ENCODE results near the gene CIT. TPM values are rescaled to one million over a fixed set of nuclear protein-coding genes. Genes with fewer than 3 reads are reported as not detected.

The CIT gene
- total RNA-seq, 1 donor from 2014 or later: 29.3 TPM

DNA sequence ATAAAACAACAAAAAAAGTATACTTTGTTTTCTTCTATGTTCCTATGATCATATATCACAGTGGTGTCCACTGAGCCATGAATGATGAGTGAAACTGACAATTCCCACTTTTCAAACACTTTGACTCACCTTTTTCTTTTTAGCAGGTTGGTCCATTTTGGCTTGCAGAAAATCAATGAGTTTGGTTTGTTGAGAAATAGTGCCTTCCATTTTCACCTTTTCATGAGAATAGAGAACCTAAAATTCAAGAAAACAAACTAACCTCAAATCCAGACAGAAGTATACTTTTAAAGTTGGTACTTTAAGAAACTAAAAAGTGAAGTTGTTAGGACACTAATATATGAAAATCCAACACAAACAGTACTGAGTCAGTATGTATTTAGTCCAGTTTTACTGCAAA lies 156.8 kb downstream of the CIT start:
- H3K4me1 Mint-ChIP-seq: no peaks in the 10 kb centered on the region

DNA sequence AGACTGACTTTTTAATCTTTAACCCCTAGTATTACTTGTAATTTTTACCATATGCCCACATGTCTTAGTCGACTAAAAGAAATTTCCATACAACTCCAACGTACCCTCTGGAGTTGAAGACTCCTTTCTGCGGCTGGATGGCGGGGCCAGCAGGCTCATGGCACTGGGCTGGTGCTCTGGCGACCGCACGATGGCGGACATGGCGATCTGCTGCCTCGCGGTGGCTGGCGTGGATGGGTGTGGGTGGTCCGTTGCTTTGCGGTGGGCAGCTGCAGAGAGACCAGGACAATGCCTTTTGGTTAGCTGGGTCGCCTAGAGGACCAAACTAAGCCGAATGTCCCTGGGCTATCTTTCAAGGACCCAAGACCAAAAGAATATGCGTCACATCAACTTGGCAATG lies 159.0 kb downstream of the CIT start:
- Mint-ChIP-seq H3K4me3 (no peak overlapping the region), H3K27me3 (ENCODE audit: low read depth) (no peaks in the 10 kb centered on the region), H3K9me3 (peaks cover 9% of the 10 kb centered on the region), H3K4me1 (no peaks in the 10 kb centered on the region), H3K27ac (no peak overlapping the region), H3K36me3 (peaks cover 27% of the 10 kb centered on the region)
- TF ChIP-seq, protein P1, sequence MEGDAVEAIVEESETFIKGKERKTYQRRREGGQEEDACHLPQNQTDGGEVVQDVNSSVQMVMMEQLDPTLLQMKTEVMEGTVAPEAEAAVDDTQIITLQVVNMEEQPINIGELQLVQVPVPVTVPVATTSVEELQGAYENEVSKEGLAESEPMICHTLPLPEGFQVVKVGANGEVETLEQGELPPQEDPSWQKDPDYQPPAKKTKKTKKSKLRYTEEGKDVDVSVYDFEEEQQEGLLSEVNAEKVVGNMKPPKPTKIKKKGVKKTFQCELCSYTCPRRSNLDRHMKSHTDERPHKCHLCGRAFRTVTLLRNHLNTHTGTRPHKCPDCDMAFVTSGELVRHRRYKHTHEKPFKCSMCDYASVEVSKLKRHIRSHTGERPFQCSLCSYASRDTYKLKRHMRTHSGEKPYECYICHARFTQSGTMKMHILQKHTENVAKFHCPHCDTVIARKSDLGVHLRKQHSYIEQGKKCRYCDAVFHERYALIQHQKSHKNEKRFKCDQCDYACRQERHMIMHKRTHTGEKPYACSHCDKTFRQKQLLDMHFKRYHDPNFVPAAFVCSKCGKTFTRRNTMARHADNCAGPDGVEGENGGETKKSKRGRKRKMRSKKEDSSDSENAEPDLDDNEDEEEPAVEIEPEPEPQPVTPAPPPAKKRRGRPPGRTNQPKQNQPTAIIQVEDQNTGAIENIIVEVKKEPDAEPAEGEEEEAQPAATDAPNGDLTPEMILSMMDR (IDR thresholded peaks at IDR 0.05; ENCODE audit: unreplicated experiment): no peak
- no peak for DNase-seq (ENCODE audit: low spot score in 2 of 2, unreplicated experiment in 2 of 2)

More for the DNA sequence above, 156.8 kb downstream of the CIT start:
- DNase-seq (ENCODE audit: low spot score in 2 of 2, unreplicated experiment in 2 of 2): no peak
- TF ChIP-seq, protein P1 (IDR thresholded peaks at IDR 0.05; ENCODE audit: unreplicated experiment): no peak
- H3K4me3 Mint-ChIP-seq: no peak overlapping the region
- H3K27ac Mint-ChIP-seq: no peak overlapping the region
- H3K36me3 Mint-ChIP-seq: peaks cover 15% of the 10 kb centered on the region
- peaks cover 2% of the 10 kb centered on the region for H3K9me3 Mint-ChIP-seq
- no peaks in the 10 kb centered on the region for H3K27me3 Mint-ChIP-seq (ENCODE audit: low read depth)

DNA sequence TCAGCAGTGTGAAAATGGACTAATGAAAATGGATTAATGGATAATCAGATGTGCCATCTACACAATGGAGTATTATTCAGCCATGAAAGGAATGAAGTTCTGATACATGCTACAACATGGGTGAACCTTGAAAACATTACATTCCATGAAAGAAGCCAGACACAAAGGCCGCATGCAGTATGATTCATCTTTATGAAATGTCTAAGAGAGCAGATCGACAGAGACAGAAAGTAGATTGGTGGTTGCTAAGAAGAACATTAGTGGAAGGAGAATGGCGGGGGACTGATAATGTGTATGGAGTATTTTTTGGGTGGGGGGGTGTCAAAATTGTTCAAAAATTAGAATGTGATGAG lies 161.9 kb downstream of the CIT start:
- no peaks in the 10 kb centered on the region for H3K27me3 Mint-ChIP-seq (ENCODE audit: low read depth)
- no peak for DNase-seq (ENCODE audit: low spot score in 2 of 2, unreplicated experiment in 2 of 2)
- H3K27ac Mint-ChIP-seq: no peak overlapping the region
- peaks cover 9% of the 10 kb centered on the region for H3K9me3 Mint-ChIP-seq
- TF ChIP-seq, protein P1 (IDR thresholded peaks at IDR 0.05; ENCODE audit: unreplicated experiment): no peak
- no peak overlapping the region for H3K4me3 Mint-ChIP-seq
- no peaks in the 10 kb centered on the region for H3K4me1 Mint-ChIP-seq
- H3K36me3 Mint-ChIP-seq: peaks cover 36% of the 10 kb centered on the region

DNA sequence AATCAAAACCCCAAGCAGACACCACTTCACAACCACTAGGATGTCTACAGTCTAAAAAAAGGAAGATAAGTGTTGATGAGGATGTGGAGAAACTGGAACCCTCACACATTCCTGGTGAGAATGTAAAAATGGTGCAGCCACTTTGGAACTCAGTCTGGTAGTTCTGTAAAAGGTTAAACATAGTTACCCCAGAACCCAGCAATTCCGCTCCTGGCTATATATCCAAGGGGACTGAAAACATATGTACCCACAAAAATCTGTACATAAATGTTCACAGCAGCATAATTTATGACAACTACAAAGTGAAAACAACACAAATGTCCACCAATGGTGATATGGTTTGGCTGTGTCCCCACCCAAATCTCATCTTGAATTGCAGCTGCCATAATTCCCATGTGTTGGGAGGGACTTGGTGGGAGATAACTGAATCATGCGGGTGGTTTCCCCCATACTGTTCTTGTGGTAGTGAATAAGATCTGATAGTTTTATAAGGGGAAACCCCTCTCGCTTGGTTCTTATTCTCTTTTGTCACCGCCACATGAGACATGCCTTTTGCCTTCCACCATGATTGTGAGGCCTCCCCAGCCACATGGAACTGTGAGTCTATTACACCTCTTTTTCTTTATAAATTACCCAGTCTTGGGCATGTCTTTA lies 162.4 kb downstream of the CIT start:
- Mint-ChIP-seq H3K36me3 (peaks cover 36% of the 10 kb centered on the region), H3K27ac (no peak overlapping the region)

DNA sequence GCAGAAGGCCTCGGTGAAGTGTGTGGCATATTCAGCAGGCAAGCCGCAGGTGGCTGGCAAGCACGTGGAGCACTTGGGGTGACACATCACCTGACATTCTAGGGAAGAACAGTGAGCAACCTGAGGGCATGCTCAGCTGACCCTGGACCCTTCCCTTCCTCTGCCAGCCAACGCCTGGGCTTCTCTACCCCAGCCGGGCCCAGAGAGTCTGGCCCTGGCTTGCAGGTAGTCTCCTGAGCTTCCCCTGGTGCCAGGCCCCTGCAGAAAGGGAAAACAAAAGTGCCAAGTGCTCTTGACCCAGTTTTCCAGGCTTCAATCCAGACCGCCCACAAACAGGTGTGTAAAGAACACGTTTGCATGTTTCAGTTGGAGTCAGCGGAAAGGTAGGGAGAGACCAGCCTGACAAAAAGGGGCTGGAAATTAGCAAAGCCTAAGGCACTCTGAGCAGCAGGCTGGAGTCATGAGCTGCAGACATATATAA lies 163.5 kb downstream of the CIT start:
- no peaks in the 10 kb centered on the region for H3K27me3 Mint-ChIP-seq (ENCODE audit: low read depth)
- H3K4me1 Mint-ChIP-seq: no peaks in the 10 kb centered on the region
- H3K27ac Mint-ChIP-seq: no peak overlapping the region
- no peak for DNase-seq (ENCODE audit: low spot score in 2 of 2, unreplicated experiment in 2 of 2)
- peaks cover 40% of the 10 kb centered on the region for H3K36me3 Mint-ChIP-seq
- TF ChIP-seq, protein P1 (IDR thresholded peaks at IDR 0.05; ENCODE audit: unreplicated experiment): no peak
- no peak overlapping the region for H3K4me3 Mint-ChIP-seq
- peaks cover 9% of the 10 kb centered on the region for H3K9me3 Mint-ChIP-seq

More for the DNA sequence above, 162.4 kb downstream of the CIT start:
- TF ChIP-seq, protein P1 (IDR thresholded peaks at IDR 0.05; ENCODE audit: unreplicated experiment): no peak
- no peak overlapping the region for H3K4me3 Mint-ChIP-seq
- H3K9me3 Mint-ChIP-seq: peaks cover 9% of the 10 kb centered on the region
- H3K4me1 Mint-ChIP-seq: no peaks in the 10 kb centered on the region
- H3K27me3 Mint-ChIP-seq (ENCODE audit: low read depth): no peaks in the 10 kb centered on the region
- DNase-seq (ENCODE audit: low spot score in 2 of 2, unreplicated experiment in 2 of 2): no peak

Measured in mesothelial cell of epicardium (in vitro differentiated cells).